Pulmonary artery endothelial cell (primary cell): ENCODE measurements around the gene B4GALNT3. TPM values are rescaled to one million over a fixed set of nuclear protein-coding genes. Genes with fewer than 3 reads are reported as not detected.

Experiments used
- DNase-seq: peaks from one replicate; pipeline ENCODE4 v3.0.0-alpha.2; 2011; ENCODE audit warnings: low read depth, low spot score
- total RNA-seq: library from RNA; depleted of rRNA; stranded (reverse); fragments of >200 nt; gene quantifications from 2 replicates; pipeline ENCODE4 v1.2.3, GENCODE V29; 2014

The B4GALNT3 gene
- total RNA-seq, 1 donor from 2014 or later, result not detected

- no peak for DNase-seq
These were observed 7.9 kb downstream of the B4GALNT3 start for GRCh38 chr12:467591-467990.

DNA sequence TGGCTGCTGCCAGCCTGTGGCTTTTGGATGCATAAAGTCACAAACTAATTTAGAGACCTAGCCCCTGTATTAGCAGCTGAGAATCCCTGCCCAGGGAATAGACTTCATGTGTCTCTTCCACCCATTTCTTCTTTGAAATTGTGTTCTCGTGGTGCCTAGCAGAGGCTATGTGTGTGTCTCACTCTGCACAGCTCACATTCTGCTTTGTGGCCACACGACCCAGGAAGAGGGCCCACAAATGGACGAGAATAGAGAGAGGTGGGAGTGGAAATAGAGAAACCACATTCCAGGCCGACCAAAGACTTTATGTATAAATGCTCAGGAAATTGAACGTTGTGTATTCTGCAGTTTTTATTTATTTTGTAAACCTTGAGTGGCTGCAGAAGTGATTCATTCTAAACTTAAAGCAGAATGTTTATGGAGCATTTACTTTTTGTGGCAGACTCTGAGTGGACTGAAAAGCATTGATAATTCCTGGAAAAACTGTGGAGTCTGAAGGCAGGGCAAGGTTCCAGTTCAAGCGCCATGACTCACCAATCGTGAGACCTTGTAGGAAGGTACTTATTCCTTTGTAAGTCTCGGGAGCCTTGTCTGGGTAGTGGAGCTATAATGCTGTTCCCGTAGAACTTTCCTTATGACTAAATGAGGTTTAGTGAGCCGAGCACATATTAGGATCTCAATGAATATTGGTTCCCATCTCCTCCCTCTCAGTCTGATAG, 9.1 kb downstream of the B4GALNT3 start:
- no peak for DNase-seq

- no peak for DNase-seq
These were observed 10.4 kb downstream of the B4GALNT3 start for GRCh38 chr12:470133-470532.

GRCh38 chr12:473198-473597, 13.5 kb downstream of the B4GALNT3 start:
- no peak for DNase-seq

DNA sequence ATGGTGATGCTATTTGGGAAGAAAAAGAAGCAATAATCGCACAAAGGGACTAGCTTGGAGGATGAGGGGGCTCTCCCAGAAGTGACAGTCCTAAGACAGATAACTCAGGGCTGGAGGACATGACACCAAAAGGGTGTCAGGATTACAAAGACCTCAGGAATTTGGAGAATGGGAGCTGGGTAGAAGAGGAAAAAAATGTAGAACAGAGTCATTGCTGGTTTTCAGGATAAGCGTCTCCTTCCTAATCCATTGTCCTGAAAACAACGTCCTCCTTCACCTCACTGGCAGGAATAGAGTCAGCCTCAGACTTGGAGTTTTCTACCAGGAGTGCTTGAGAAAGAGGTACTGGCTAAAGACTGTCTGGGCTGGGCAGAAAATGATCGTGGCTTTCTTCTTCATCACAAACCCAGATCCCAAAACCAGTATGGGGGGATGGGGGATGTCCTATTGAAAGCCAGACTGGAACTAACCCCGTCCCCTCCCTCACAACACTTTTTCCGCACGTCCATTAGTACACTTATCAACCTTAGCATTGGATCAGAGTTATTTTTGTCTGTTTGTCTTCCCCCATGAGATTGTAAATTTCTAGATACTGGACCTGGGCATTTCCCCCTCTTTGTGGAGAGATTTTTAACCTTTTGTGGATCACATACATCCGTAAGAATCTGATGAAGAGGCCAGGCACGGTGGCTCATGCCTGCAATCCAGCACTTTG, 14.3 kb downstream of the B4GALNT3 start:
- no peak for DNase-seq

- DNase-seq, result no peak
These were observed 15.5 kb downstream of the B4GALNT3 start for GRCh38 chr12:475286-475685.

GRCh38 chr12:479161-479560, 19.4 kb downstream of the B4GALNT3 start:
- no peak for DNase-seq

DNA sequence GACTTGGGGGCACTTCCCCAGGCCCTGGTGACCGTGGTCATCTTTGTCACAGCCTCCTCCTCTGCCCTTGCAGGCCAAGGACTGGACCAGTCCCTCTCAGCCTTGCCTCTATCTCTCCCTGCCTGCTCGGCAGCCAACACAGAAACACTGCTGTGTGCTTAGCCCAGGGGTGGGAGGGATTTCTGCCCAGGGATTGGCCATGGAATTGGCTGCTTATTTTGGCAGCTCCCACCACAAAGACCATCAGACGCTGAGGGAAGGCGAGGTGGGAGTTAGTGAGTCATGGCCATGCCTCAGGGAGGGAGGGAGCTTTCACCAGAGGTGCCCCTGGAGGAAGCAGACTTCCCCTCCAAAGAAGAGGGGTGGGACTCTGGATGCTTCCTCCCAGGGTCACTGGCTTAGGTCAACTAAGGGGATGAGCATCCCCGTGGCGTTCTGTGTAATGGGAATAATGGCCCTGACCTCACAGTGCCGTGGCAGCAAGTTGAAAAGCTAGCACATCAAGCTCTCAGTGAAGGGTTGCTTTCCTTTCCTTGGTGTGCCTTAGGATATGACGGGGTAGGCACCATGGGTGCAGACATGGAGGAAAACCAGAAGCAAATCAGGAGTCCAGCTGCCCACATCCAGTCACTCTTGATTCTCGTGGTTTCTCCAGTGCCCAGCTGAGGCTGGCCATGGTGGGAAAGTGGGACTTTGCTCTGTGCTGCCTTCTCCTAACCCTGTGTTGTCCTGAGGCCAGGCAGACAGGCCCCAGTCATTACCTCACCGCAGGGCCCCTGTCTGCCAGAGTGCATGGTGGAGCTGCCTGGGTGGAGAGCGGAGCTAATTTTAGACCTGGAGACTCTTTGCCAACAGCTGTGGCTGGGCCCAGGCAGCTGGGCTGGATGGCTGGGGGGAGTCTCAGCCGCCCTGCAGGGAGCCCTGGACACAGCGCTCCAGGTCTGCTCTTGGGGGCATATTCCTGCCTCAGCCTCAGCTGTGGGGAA, 21.4 kb downstream of the B4GALNT3 start:
- no peak for DNase-seq

GRCh38 chr12:482061-482460, 22.3 kb downstream of the B4GALNT3 start:
- no peak for DNase-seq

DNA sequence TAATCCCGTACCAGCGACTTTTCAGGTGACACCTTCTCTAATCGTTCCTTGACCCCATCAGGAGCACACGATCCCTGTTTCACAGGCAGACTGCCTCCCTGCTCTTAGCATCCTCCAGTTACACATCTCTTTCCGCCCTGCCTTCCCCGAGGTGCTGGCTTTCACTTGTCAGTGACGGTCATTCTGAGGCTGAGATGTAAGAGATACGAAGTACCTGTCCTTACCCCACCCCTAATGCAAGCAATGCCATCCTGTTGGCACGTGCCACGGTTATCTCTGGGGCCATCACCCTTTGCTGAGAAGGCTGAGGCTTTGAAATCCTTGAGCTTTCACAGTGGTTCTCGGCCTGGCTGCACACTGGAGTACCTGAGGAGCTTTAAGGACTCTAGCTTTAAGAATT, 24.4 kb downstream of the B4GALNT3 start:
- no peak for DNase-seq

- no peak for DNase-seq
These were observed 30.5 kb downstream of the B4GALNT3 start for GRCh38 chr12:490260-490659.

- DNase-seq, result no peak
These were observed 35.7 kb downstream of the B4GALNT3 start for GRCh38 chr12:495466-495865.

DNA sequence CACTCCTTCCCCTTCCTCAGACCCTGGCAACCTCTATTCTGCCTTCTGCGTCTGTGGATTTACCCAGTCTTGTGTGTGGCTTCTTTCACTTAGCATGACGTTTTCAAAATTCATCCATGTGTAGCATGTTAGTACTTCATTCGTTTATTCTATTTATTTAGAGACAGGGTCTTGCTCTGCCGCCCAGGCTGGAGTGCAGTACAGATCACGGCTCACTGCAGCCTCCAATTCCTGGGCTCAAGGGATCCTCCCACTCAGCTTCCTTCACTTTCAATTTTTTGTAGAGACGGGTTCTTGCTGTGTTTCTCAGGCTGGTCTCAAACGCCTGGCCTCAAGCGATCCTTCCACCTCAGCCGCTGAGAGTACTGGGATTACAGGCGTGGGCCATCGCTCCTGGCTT, 37.0 kb downstream of the B4GALNT3 start:
- DNase-seq, result no peak

- DNase-seq, result no peak
These were observed 37.9 kb downstream of the B4GALNT3 start for GRCh38 chr12:497501-498160.

GRCh38 chr12:499837-500458, 40.2 kb downstream of the B4GALNT3 start:
- DNase-seq, result no peak

DNA sequence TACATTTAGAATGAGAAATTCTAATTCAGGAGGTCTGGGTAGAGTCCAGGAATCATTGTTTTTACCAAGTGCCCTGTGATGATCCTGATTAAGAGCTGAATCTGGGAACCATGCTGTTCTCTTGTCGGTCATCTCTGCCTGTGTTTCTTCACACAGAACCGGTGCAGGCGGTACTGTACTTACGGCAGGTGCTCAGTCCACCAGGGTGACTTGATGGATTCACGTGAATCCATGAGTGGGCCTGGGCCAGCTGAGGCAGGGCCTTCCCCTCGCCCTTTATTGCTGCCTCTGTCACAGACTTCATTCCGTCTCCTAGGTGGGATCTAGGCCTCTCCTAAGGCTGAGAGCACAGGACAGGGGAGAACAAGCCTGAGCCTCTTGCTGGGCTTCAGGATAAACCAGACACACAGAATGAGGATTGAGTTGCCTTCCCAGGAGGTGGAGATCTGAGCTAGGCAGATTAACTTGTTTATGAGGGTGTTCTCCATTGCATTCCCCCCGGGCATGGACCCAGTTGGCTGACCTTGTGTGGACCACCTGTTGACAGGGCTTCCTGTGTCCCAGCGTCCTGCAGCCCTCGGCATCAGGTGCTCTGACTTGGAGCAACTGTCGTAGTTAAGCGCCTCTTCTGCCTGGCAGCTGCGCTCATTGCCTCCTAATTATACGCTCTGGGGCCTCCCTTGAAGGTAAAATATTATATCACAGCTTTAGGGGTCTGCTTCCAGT, 42.1 kb downstream of the B4GALNT3 start:
- DNase-seq, result no peak

DNA sequence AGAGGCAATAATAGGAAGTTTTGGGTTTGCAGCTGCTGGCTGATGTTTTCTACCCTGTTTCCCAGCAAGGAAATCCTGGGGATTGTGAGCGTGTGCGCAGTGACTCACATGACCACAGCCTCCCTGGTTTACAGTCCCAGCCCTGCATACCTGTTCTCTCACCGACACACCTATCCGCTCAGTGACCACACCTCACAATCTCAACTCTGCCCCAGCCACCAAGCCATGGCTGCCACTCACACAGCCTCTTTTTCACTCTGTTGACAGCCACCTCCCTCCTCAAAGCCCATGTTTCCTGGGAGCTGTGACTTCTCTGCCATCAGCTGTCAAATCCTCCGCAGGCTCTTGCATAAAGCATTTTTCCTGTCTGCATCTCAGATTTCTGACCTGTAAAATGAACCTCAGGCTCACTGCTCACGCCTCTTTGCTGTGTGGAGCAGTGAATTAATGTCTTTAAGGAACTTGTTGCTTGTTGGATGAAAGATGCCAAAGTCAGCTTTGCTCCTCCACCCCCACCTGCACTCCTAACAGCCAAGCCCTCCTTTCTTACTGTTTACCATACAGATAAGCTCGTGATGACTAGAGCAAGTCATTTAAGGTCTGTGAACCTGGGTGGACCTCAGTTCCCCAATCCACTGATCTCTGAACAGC, 43.5 kb downstream of the B4GALNT3 start:
- no peak for DNase-seq

DNA sequence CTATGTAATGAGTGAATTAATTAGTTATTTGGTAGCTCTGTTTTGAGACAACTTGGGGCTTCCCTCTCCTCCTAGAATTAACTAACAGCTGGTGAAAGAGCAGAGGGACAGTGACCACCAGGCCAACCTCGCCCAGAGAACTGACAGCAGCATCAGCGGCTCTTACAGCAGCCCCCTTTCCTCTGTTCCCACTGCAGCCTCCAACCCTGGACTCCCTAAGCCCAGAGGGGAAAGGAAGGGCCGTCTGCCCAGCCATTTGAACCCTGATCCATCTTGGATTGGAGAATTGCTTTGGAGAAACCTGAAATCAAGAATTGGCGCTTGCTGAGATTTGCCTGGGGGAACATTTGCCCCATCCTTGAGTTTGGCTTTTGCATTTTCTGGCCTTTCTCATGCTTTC, 45.5 kb downstream of the B4GALNT3 start:
- no peak for DNase-seq

- no peak for DNase-seq
These were observed 47.7 kb downstream of the B4GALNT3 start for GRCh38 chr12:507391-507796.

GRCh38 chr12:508145-508544, 48.4 kb downstream of the B4GALNT3 start:
- no peak for DNase-seq
